HepG2 (cell line): ENCODE measurements around the gene PRDX3. TPM values are rescaled to one million over a fixed set of nuclear protein-coding genes. Genes with fewer than 3 reads are reported as not detected.
A peak's percentile ranks its signal among the peaks of the same experiment; 100 is the strongest.

ENCODE experiments used
- ATF7-NPFF ChIP-seq: sonication (generic); formaldehyde crosslinking; IDR thresholded peaks from 2 replicates; pipeline ENCODE4 v1.8.1; 2023; ENCODE audit warnings: mild to moderate bottlenecking, low read depth, missing genetic modification reagents, moderate library complexity
- GPBP1L1 ChIP-seq: sonication (generic); formaldehyde crosslinking; IDR thresholded peaks from 2 replicates; pipeline ENCODE4 v1.5.0; 2020; ENCODE audit warnings: mild to moderate bottlenecking, missing genetic modification reagents
- HDAC6 ChIP-seq: fragments of 200-600 bp; sonication (generic); IDR thresholded peaks from 2 replicates; pipeline ENCODE4 v1.7.0; 2017; ENCODE audit warnings: mild to moderate bottlenecking, antibody characterized with exemption, low read length, low read depth
- IKZF4 ChIP-seq: sonication (generic); formaldehyde crosslinking; IDR thresholded peaks from 2 replicates; pipeline ENCODE4 v1.5.1; 2020; ENCODE audit warnings: borderline replicate concordance, mild to moderate bottlenecking, low read depth, missing genetic modification reagents; ENCODE audit errors: not compliant biosample characterization
- KAT7 ChIP-seq: IDR thresholded peaks from 2 replicates; pipeline ENCODE4 v1.6.1; 2018; ENCODE audit warnings: borderline replicate concordance, missing compliant biosample characterization
- MEIS1 ChIP-seq: sonication (generic); formaldehyde crosslinking; IDR thresholded peaks from 2 replicates; pipeline ENCODE4 v1.9.0; 2021; ENCODE audit warnings: mild to moderate bottlenecking, missing genetic modification reagents, moderate library complexity, borderline replicate concordance
- MEIS2 ChIP-seq: sonication (generic); formaldehyde crosslinking; IDR thresholded peaks from 2 replicates; pipeline ENCODE4 v1.9.0; 2021; ENCODE audit warnings: mild to moderate bottlenecking, missing genetic modification reagents
- NFE2L2 ChIP-seq: fragments of 150-350 bp; IDR thresholded peaks from 2 replicates; pipeline ENCODE4 v1.6.1; 2014; ENCODE audit warnings: low read length
- NR2F2 ChIP-seq: IDR thresholded peaks from 2 replicates; pipeline ENCODE4 v1.6.1; 2012; ENCODE audit warnings: low read depth, inconsistent platforms, borderline replicate concordance
- PRDM15 ChIP-seq: sonication (generic); formaldehyde crosslinking; IDR thresholded peaks from 2 replicates; pipeline ENCODE4 v1.4.0; 2020; ENCODE audit warnings: missing genetic modification reagents
- RARG ChIP-seq: sonication (generic); formaldehyde crosslinking; IDR thresholded peaks from 2 replicates; pipeline ENCODE4 v1.4.0; 2020; ENCODE audit warnings: low read depth, mild to moderate bottlenecking, missing genetic modification reagents
- SMYD3 ChIP-seq: sonication (generic); formaldehyde crosslinking; IDR thresholded peaks from 2 replicates; pipeline ENCODE4 v1.8.1; 2023; ENCODE audit warnings: mild to moderate bottlenecking, missing genetic modification reagents
- ZBTB7A ChIP-seq: sonication (generic); formaldehyde crosslinking; IDR thresholded peaks from 2 replicates; pipeline ENCODE4 v1.8.0; 2022; ENCODE audit warnings: mild to moderate bottlenecking, missing genetic modification reagents
- ZC3H13 ChIP-seq: sonication (generic); formaldehyde crosslinking; IDR thresholded peaks from 2 replicates; pipeline ENCODE4 v1.8.1; 2023; ENCODE audit warnings: mild to moderate bottlenecking, missing genetic modification reagents, moderate library complexity
- ZFP90 ChIP-seq: sonication (generic); formaldehyde crosslinking; IDR thresholded peaks from 2 replicates; pipeline ENCODE4 v1.8.0; 2022; ENCODE audit warnings: missing genetic modification reagents, mild to moderate bottlenecking, inconsistent platforms, borderline replicate concordance
- ZNF33B ChIP-seq: sonication (generic); formaldehyde crosslinking; IDR thresholded peaks from 2 replicates; pipeline ENCODE4 v1.5.1; 2020; ENCODE audit warnings: mild to moderate bottlenecking, missing genetic modification reagents
- ZNF720 ChIP-seq: sonication (generic); formaldehyde crosslinking; IDR thresholded peaks from 2 replicates; pipeline ENCODE4 v1.4.0; 2020; ENCODE audit warnings: missing genetic modification reagents
- polyA plus RNA-seq, 8 experiments: library from polyadenylated mRNA; depleted of rRNA in 3 of 8; stranded (reverse) in 7 of 8; unstranded in 1 of 8; fragments of >200 nt; fragmentation: Illumina TruSeq in 4 of 8; extraction: Trizol in 4 of 8; gene quantifications; 2 replicates each; pipeline versions ENCODE4 v1.2.1 to v1.2.3, GENCODE V29; 2011 to 2016; ENCODE audit warnings: low read depth in 4 of 8, missing spikeins in 1 of 8, mixed read lengths in 1 of 8; ENCODE audit not compliant: insufficient read depth in 1 of 8
- total RNA-seq, 5 experiments: library from RNA; depleted of rRNA; stranded (reverse); fragments of >200 nt; fragmentation: Illumina TruSeq; extraction: Trizol; gene quantifications; 2 replicates each; pipeline ENCODE4 v1.2.3, GENCODE V29; 2016; ENCODE audit warnings: low read depth in 1 of 5
- TF ChIP-seq, protein P1 (sequence below): sonication (generic); formaldehyde crosslinking; IDR thresholded peaks from 2 replicates; pipeline ENCODE4 v1.5.0; 2020; ENCODE audit warnings: mild to moderate bottlenecking, missing genetic modification reagents
- TF ChIP-seq, protein P2 (sequence below): sonication (generic); formaldehyde crosslinking; IDR thresholded peaks from 2 replicates; pipeline ENCODE4 v1.4.0; 2020; ENCODE audit warnings: missing genetic modification reagents, low read depth, mild to moderate bottlenecking, borderline replicate concordance
- TF ChIP-seq, protein P3 (sequence below): sonication (generic); formaldehyde crosslinking; IDR thresholded peaks from 2 replicates; pipeline ENCODE4 v1.4.0; 2020; ENCODE audit warnings: missing genetic modification reagents, borderline replicate concordance

Gene PRDX3
- total and polyA plus RNA-seq, 2 of the 13 experiments (the other 11 are each of a cell fraction or from before 2014, with no cell fraction given), result 407 to 565 TPM

DNA sequence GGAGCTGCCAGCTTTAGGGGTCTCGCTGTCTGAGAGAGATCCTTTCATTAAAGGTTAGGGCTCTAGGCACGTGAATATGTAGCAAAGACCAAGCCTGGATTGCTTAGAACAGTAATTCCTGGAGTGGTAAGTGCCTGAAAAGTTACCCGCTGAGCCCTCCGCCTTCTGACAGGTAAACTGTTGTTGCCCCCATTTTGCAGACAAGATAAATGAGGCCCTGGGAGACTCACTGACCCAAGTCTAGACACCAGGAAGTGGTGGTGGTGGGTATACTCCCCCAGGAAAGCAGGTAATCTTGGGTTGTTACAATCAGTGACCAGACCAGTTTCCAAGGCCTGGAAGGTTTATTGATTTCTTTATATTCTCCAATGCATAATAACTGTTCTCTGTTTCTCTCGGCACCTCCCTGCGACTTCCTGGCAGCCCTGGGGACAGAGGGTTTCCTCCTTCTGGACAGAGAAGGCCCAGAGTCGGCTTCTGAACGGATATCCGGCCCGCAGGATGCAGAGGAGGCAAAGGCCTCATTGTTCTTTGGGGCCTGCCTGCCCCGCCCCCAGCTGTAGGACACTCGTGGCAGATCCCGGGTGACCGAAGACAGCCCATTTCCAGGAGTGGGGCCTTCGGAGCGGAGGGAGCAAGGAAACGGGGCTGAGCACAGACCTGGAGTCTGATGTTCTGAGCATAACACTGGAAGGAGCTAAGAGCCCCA lies 27.4 kb upstream of the PRDX3 start (continued):
- TF ChIP-seq, protein P1, sequence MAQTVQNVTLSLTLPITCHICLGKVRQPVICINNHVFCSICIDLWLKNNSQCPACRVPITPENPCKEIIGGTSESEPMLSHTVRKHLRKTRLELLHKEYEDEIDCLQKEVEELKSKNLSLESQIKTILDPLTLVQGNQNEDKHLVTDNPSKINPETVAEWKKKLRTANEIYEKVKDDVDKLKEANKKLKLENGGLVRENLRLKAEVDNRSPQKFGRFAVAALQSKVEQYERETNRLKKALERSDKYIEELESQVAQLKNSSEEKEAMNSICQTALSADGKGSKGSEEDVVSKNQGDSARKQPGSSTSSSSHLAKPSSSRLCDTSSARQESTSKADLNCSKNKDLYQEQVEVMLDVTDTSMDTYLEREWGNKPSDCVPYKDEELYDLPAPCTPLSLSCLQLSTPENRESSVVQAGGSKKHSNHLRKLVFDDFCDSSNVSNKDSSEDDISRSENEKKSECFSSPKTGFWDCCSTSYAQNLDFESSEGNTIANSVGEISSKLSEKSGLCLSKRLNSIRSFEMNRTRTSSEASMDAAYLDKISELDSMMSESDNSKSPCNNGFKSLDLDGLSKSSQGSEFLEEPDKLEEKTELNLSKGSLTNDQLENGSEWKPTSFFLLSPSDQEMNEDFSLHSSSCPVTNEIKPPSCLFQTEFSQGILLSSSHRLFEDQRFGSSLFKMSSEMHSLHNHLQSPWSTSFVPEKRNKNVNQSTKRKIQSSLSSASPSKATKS, result no peak
- no peak for TF ChIP-seq MEIS1 (CRISPR knock-in tag)
- no peak for TF ChIP-seq GPBP1L1 (CRISPR knock-in tag)
- TF ChIP-seq IKZF4 (CRISPR knock-in tag), result no peak
- no peak for TF ChIP-seq NFE2L2
- TF ChIP-seq, protein P2, sequence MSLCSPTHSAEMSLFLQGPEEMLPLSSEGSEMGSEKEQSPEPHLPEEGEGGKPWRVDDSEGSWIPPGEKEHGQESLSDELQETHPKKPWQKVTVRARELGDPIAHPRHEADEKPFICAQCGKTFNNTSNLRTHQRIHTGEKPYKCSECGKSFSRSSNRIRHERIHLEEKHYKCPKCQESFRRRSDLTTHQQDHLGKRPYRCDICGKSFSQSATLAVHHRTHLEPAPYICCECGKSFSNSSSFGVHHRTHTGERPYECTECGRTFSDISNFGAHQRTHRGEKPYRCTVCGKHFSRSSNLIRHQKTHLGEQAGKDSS (CRISPR knock-in tag), result no peak
- TF ChIP-seq ZNF720 (CRISPR knock-in tag), result no peak
- peak; percentile 20; the same call in 1 of the 2 replicates for TF ChIP-seq ZFP90 (CRISPR knock-in tag)
- no peak for TF ChIP-seq HDAC6
- TF ChIP-seq SMYD3 (CRISPR knock-in tag), result no peak
- TF ChIP-seq KAT7, result no peak
- TF ChIP-seq MEIS2 (CRISPR knock-in tag), result peak; percentile 17; the same call in 1 of the 2 replicates
- TF ChIP-seq ZC3H13 (CRISPR knock-in tag), result peak; percentile 58; the same call in 1 of the 2 replicates
- TF ChIP-seq PRDM15 (CRISPR knock-in tag), result no peak
- TF ChIP-seq ZBTB7A (CRISPR knock-in tag), result no peak
- no peak for TF ChIP-seq NR2F2
- TF ChIP-seq, protein P3, sequence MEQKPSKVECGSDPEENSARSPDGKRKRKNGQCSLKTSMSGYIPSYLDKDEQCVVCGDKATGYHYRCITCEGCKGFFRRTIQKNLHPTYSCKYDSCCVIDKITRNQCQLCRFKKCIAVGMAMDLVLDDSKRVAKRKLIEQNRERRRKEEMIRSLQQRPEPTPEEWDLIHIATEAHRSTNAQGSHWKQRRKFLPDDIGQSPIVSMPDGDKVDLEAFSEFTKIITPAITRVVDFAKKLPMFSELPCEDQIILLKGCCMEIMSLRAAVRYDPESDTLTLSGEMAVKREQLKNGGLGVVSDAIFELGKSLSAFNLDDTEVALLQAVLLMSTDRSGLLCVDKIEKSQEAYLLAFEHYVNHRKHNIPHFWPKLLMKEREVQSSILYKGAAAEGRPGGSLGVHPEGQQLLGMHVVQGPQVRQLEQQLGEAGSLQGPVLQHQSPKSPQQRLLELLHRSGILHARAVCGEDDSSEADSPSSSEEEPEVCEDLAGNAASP (CRISPR knock-in tag), result no peak
- TF ChIP-seq ATF7-NPFF (CRISPR knock-in tag), result no peak
- no peak for TF ChIP-seq ZNF33B
- TF ChIP-seq RARG (CRISPR knock-in tag), result no peak
